GM18873 (cell line): ENCODE results near the gene CDH24.

ENCODE experiments used
- ATAC-seq: cut with Tn5 transposase; IDR thresholded peaks from one replicate; pipeline ENCODE4 v1.9.1; 2021; ENCODE audit warnings: mild to moderate bottlenecking, moderate library complexity, moderate number of reproducible peaks; ENCODE audit not compliant: unreplicated experiment, low FRiP score

Gene CDH24

GRCh38 chr14:23091294-23092225, 34.2 kb upstream of the CDH24 start:
- ATAC-seq = no peak

GRCh38 chr14:23090254-23090636, 32.9 kb upstream of the CDH24 start:
- ATAC-seq = no peak

GRCh38 chr14:23089498-23090253, 32.4 kb upstream of the CDH24 start:
- no peak for ATAC-seq

- no peak for ATAC-seq
Measured at GRCh38 chr14:23086565-23086964, 29.2 kb upstream of the CDH24 start.

- no peak for ATAC-seq
Measured at GRCh38 chr14:23085458-23085857, 28.1 kb upstream of the CDH24 start.

- ATAC-seq = no peak
Measured at GRCh38 chr14:23080474-23080873, 23.2 kb upstream of the CDH24 start.

- ATAC-seq = no peak
Measured at GRCh38 chr14:23079716-23080115, 22.4 kb upstream of the CDH24 start.

- ATAC-seq = no peak
Measured at GRCh38 chr14:23078692-23079116, 21.4 kb upstream of the CDH24 start.

- ATAC-seq = no peak
Measured at GRCh38 chr14:23077962-23078361, 20.6 kb upstream of the CDH24 start.

- ATAC-seq = no peak
Measured at GRCh38 chr14:23076785-23077408, 19.6 kb upstream of the CDH24 start.

- ATAC-seq = no peak
Measured at GRCh38 chr14:23074906-23075305, 17.6 kb upstream of the CDH24 start.

GRCh38 chr14:23071921-23072539, 14.7 kb upstream of the CDH24 start:
- ATAC-seq = no peak

GRCh38 chr14:23071244-23071920, 14.1 kb upstream of the CDH24 start:
- no peak for ATAC-seq

GRCh38 chr14:23070262-23071129, 13.2 kb upstream of the CDH24 start:
- no peak for ATAC-seq

- ATAC-seq = no peak
Measured at GRCh38 chr14:23069413-23069806, 12.1 kb upstream of the CDH24 start.

- no peak for ATAC-seq
Measured at GRCh38 chr14:23068789-23069412, 11.6 kb upstream of the CDH24 start.

- no peak for ATAC-seq
Measured at GRCh38 chr14:23067847-23068788, 10.8 kb upstream of the CDH24 start.
